ENCODE measurements around the gene NKX2-1.

NKX2-1 gene

GRCh38 chr14:36474593-36474992 is 45.4 kb downstream of the NKX2-1 start:
- DNase-seq (ENCODE audit: low read depth in 2 of 2) = no peak
- no peak for TF ChIP-seq CTCF (IDR thresholded peaks at IDR 0.05; ENCODE audit: low read depth, low read length)

DNA sequence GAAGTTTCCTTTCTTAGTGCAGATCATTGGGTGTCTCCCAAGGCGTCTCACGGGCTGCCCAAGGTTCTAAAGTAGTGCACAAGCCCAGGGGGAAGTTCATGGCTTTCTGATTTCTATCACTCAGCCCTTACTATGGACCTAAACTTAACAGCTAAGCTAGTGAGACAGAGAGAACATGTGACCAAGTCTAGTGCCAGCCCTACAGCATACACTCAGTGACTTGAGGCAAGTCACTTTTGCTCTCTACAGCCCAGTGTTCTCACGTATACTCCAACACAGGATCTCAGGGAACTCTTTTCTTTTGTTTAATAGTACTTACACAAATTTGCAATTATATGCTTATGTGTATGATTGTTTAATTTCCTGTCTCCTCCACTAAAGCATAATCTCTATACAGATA is 48.6 kb downstream of the NKX2-1 start:
- TF ChIP-seq CTCF (IDR thresholded peaks at IDR 0.05; ENCODE audit: low read depth, low read length) = no peak
- DNase-seq (ENCODE audit: low read depth in 2 of 2) = no peak
- H3K4me3 ChIP-seq (replicated peaks in 1 of 2; ENCODE audit: low read depth in 2 of 2, low read length in 2 of 2) = no peak overlapping the region

More at GRCh38 chr14:36474593-36474992, 45.4 kb downstream of the NKX2-1 start:
- no peak overlapping the region for H3K4me3 ChIP-seq (replicated peaks in 1 of 2; ENCODE audit: low read depth in 2 of 2, low read length in 2 of 2)

DNA sequence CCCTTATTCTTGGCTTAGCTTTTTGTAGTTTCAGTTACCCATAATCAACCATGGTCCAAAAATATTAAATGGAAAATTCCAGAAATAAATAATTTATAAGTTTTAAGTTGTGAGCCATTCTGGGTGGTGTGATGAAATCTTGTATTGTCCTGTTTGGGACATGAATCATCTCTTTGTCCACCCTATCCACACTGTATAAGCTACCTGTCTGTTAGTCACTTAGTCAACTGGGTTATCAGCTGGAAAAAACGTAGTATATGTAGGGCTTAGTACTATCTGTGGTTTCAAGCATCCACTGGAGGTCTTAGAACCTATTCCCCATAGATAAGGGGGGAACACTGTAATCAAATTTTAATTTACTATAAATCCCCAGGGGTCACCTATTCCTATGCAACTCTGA is 52.7 kb downstream of the NKX2-1 start:
- no peak overlapping the region for H3K4me3 ChIP-seq (replicated peaks in 1 of 2; ENCODE audit: low read depth in 2 of 2, low read length in 2 of 2)
- no peak for DNase-seq (ENCODE audit: low read depth in 2 of 2)
- TF ChIP-seq CTCF (IDR thresholded peaks at IDR 0.05; ENCODE audit: low read depth, low read length) = no peak
